ENCODE measurements around the gene CLECL1. TPM values are rescaled to one million over a fixed set of nuclear protein-coding genes. Genes with fewer than 3 reads are reported as not detected.

CLECL1 gene
- polyA plus RNA-seq, 1 of the 3 experiments (the other 2 are of a cell fraction): not detected

DNA sequence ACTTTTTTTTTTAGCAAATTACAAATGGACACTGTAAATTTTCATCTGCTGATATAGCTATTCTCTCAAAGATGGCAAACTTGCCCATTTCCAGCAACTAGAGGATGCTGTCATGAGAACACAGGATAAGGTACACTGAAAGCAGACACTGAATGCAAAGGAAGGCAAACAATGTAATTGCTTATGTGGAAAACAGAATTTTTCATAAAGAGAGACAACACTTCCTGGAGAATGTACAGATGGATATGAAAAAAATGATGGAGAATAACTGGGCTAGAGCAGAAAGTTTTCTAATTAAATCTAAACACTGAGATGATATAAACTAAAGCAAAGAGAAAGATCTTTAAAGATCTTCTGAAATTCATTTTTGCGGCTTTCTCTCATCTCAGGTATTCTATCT, 27.2 kb upstream of the CLECL1 start:
- Histone ChIP-seq H3K36me3 (replicated peaks in 1 of 2; ENCODE audit: control insufficient read depth in 1 of 2, insufficient read depth in 2 of 2, low read length in 1 of 2) (no peaks in the 10 kb centered on the region), H3K4me1 (ENCODE audit: control insufficient read depth in 1 of 2, insufficient read depth in 2 of 2, low read depth in 1 of 2, low read length in 1 of 2) (no peaks in the 10 kb centered on the region), H3K27me3 (ENCODE audit: insufficient read depth) (peaks cover 10% of the 10 kb centered on the region), H2AFZ (ENCODE audit: low read depth) (no peak overlapping the region), H4K20me1 (ENCODE audit: insufficient read depth) (no peaks in the 10 kb centered on the region), H3K4me3 (ENCODE audit: low read depth in 2 of 2, low read length in 1 of 2) (no peak overlapping the region), H3K9ac (no peak overlapping the region), H3K4me2 (no peak overlapping the region), H3K79me2 (ENCODE audit: insufficient read depth) (no peaks in the 10 kb centered on the region), H3K9me2 (no peaks in the 10 kb centered on the region), H3K9me3 (no peaks in the 10 kb centered on the region), H3K27ac (ENCODE audit: low read depth in 2 of 2, low read length in 1 of 2) (no peak overlapping the region), H3F3A (replicated peaks; ENCODE audit: insufficient read depth) (no peaks in the 10 kb centered on the region)
- ChIA-PET CTCF (interaction anchor here (5.7 kb wide), 1 partner anchor 11 kb away, joined by 51 read pairs; no protein-coding TSS in a partner anchor), POLR2A (no interaction called here)
- TF ChIP-seq TCF12 (IDR thresholded peaks at IDR 0.05): no peak
- TF ChIP-seq FOSL2 (IDR thresholded peaks at IDR 0.05; ENCODE audit: borderline replicate concordance, low read depth): no peak
- no peak for TF ChIP-seq GATA2 (CRISPR knock-in tag; IDR thresholded peaks at IDR 0.05)
- TF ChIP-seq, protein P1, sequence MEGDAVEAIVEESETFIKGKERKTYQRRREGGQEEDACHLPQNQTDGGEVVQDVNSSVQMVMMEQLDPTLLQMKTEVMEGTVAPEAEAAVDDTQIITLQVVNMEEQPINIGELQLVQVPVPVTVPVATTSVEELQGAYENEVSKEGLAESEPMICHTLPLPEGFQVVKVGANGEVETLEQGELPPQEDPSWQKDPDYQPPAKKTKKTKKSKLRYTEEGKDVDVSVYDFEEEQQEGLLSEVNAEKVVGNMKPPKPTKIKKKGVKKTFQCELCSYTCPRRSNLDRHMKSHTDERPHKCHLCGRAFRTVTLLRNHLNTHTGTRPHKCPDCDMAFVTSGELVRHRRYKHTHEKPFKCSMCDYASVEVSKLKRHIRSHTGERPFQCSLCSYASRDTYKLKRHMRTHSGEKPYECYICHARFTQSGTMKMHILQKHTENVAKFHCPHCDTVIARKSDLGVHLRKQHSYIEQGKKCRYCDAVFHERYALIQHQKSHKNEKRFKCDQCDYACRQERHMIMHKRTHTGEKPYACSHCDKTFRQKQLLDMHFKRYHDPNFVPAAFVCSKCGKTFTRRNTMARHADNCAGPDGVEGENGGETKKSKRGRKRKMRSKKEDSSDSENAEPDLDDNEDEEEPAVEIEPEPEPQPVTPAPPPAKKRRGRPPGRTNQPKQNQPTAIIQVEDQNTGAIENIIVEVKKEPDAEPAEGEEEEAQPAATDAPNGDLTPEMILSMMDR (IDR thresholded peaks at IDR 0.05): no peak
- no peak for TF ChIP-seq GABPA (IDR thresholded peaks at IDR 0.05; ENCODE audit: low read depth)
- TF ChIP-seq POLR2AphosphoS5 (IDR thresholded peaks at IDR 0.05; ENCODE audit: low read depth, low read length): no peak
- TF ChIP-seq MXI1 (IDR thresholded peaks at IDR 0.05; ENCODE audit: low read depth, low read length): no peak
- TF ChIP-seq NRF1 (IDR thresholded peaks at IDR 0.05; ENCODE audit: low read depth, low read length): no peak
- no peak for TF ChIP-seq TEAD4 (IDR thresholded peaks at IDR 0.05; ENCODE audit: borderline replicate concordance, insufficient read depth)
- TF ChIP-seq, protein P2, sequence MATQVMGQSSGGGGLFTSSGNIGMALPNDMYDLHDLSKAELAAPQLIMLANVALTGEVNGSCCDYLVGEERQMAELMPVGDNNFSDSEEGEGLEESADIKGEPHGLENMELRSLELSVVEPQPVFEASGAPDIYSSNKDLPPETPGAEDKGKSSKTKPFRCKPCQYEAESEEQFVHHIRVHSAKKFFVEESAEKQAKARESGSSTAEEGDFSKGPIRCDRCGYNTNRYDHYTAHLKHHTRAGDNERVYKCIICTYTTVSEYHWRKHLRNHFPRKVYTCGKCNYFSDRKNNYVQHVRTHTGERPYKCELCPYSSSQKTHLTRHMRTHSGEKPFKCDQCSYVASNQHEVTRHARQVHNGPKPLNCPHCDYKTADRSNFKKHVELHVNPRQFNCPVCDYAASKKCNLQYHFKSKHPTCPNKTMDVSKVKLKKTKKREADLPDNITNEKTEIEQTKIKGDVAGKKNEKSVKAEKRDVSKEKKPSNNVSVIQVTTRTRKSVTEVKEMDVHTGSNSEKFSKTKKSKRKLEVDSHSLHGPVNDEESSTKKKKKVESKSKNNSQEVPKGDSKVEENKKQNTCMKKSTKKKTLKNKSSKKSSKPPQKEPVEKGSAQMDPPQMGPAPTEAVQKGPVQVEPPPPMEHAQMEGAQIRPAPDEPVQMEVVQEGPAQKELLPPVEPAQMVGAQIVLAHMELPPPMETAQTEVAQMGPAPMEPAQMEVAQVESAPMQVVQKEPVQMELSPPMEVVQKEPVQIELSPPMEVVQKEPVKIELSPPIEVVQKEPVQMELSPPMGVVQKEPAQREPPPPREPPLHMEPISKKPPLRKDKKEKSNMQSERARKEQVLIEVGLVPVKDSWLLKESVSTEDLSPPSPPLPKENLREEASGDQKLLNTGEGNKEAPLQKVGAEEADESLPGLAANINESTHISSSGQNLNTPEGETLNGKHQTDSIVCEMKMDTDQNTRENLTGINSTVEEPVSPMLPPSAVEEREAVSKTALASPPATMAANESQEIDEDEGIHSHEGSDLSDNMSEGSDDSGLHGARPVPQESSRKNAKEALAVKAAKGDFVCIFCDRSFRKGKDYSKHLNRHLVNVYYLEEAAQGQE (IDR thresholded peaks at IDR 0.05; ENCODE audit: low read depth, low read length): no peak
- TF ChIP-seq RFX5 (IDR thresholded peaks at IDR 0.05; ENCODE audit: low read length): no peak
- no peak for TF ChIP-seq NFIC (IDR thresholded peaks at IDR 0.05; ENCODE audit: borderline replicate concordance)
- TF ChIP-seq FOXM1 (IDR thresholded peaks at IDR 0.05; ENCODE audit: low read depth): no peak
- TF ChIP-seq, protein P3, sequence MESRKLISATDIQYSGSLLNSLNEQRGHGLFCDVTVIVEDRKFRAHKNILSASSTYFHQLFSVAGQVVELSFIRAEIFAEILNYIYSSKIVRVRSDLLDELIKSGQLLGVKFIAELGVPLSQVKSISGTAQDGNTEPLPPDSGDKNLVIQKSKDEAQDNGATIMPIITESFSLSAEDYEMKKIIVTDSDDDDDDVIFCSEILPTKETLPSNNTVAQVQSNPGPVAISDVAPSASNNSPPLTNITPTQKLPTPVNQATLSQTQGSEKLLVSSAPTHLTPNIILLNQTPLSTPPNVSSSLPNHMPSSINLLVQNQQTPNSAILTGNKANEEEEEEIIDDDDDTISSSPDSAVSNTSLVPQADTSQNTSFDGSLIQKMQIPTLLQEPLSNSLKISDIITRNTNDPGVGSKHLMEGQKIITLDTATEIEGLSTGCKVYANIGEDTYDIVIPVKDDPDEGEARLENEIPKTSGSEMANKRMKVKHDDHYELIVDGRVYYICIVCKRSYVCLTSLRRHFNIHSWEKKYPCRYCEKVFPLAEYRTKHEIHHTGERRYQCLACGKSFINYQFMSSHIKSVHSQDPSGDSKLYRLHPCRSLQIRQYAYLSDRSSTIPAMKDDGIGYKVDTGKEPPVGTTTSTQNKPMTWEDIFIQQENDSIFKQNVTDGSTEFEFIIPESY (IDR thresholded peaks at IDR 0.05; ENCODE audit: borderline replicate concordance, low read depth): no peak
- no peak for TF ChIP-seq RCOR1 (IDR thresholded peaks at IDR 0.05; ENCODE audit: low read length)
- no peak for TF ChIP-seq JUND (IDR thresholded peaks at IDR 0.05)
- DNase-seq: no peak
- WGBS (ENCODE audit: low lambda C conversion rate): 14% methylated on average over 1 of the region's 1 CpG

All from SK-N-SH (cell line).